ENCODE results near the gene FOXL1.

FOXL1 gene

DNA sequence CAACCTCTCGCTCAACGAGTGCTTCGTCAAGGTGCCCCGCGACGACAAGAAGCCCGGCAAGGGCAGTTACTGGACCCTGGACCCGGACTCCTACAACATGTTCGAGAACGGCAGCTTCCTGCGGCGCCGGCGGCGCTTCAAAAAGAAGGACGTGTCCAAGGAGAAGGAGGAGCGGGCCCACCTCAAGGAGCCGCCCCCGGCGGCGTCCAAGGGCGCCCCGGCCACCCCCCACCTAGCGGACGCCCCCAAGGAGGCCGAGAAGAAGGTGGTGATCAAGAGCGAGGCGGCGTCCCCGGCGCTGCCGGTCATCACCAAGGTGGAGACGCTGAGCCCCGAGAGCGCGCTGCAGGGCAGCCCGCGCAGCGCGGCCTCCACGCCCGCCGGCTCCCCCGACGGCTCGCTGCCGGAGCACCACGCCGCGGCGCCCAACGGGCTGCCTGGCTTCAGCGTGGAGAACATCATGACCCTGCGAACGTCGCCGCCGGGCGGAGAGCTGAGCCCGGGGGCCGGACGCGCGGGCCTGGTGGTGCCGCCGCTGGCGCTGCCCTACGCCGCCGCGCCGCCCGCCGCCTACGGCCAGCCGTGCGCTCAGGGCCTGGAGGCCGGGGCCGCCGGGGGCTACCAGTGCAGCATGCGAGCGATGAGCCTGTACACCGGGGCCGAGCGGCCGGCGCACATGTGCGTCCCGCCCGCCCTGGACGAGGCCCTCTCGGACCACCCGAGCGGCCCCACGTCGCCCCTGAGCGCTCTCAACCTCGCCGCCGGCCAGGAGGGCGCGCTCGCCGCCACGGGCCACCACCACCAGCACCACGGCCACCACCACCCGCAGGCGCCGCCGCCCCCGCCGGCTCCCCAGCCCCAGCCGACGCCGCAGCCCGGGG, 10.4 kb upstream of the FOXL1 start:
- H3K4me3 ChIP-seq (replicated peaks in 1 of 2; ENCODE audit: low read depth in 2 of 2, low read length in 2 of 2), result peak overlapping the region; percentile 74 to 87
- TF ChIP-seq, protein P1, sequence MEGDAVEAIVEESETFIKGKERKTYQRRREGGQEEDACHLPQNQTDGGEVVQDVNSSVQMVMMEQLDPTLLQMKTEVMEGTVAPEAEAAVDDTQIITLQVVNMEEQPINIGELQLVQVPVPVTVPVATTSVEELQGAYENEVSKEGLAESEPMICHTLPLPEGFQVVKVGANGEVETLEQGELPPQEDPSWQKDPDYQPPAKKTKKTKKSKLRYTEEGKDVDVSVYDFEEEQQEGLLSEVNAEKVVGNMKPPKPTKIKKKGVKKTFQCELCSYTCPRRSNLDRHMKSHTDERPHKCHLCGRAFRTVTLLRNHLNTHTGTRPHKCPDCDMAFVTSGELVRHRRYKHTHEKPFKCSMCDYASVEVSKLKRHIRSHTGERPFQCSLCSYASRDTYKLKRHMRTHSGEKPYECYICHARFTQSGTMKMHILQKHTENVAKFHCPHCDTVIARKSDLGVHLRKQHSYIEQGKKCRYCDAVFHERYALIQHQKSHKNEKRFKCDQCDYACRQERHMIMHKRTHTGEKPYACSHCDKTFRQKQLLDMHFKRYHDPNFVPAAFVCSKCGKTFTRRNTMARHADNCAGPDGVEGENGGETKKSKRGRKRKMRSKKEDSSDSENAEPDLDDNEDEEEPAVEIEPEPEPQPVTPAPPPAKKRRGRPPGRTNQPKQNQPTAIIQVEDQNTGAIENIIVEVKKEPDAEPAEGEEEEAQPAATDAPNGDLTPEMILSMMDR (IDR thresholded peaks at IDR 0.05; ENCODE audit: low read depth, low read length), result no peak
- DNase-seq (ENCODE audit: low read depth in 2 of 2), result peak; percentile 42 to 70

- TF ChIP-seq, protein P1 (IDR thresholded peaks at IDR 0.05; ENCODE audit: low read depth, low read length), result no peak
- peak overlapping the region; percentile 66 to 87 for H3K4me3 ChIP-seq (replicated peaks in 1 of 2; ENCODE audit: low read depth in 2 of 2, low read length in 2 of 2)
- DNase-seq (ENCODE audit: low read depth in 2 of 2), result peak in 1 of 2 donors; percentile 18
These were observed 9.4 kb upstream of the FOXL1 start for GRCh38 chr16:86568677-86569623.

DNA sequence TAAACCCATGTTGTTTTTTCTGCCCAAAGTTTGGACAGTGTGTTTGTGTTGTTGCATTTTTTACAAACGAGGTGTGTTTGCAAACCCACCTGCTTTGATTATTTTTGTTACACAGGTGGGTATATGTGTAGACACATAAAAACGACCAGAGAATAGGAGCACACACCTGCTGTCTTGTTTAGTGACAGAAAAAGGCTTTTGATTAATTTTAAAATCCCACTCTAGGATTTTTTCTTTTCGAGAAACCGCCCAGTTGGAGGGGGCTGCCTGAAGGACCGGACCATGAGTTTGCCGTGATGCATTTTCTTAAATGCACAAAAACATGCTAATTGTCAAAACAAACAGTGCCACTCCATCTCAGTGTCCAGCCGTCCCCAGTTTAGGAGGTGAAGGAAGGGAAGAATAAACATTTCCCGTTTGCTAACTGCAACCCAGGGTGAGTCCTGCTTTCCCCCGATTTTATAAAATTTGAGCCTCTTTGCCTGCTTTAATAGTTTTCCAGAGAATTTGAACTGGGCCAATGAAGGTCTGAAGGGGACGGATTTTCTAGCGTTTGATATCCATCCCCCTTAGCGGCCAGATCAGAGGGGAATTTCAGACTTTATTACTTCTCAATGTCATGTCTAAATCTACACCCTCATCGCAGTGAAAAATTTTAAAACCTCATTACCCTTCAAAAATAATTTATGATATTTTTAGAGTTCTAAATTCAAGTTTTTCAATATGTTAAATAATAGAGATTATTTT, 8.5 kb upstream of the FOXL1 start:
- DNase-seq (ENCODE audit: low read depth in 2 of 2), result peak in 1 of 2 donors; percentile 24
- peak overlapping the region; percentile 21 to 87 for H3K4me3 ChIP-seq (replicated peaks in 1 of 2; ENCODE audit: low read depth in 2 of 2, low read length in 2 of 2)
- TF ChIP-seq, protein P1 (IDR thresholded peaks at IDR 0.05; ENCODE audit: low read depth, low read length), result no peak

DNA sequence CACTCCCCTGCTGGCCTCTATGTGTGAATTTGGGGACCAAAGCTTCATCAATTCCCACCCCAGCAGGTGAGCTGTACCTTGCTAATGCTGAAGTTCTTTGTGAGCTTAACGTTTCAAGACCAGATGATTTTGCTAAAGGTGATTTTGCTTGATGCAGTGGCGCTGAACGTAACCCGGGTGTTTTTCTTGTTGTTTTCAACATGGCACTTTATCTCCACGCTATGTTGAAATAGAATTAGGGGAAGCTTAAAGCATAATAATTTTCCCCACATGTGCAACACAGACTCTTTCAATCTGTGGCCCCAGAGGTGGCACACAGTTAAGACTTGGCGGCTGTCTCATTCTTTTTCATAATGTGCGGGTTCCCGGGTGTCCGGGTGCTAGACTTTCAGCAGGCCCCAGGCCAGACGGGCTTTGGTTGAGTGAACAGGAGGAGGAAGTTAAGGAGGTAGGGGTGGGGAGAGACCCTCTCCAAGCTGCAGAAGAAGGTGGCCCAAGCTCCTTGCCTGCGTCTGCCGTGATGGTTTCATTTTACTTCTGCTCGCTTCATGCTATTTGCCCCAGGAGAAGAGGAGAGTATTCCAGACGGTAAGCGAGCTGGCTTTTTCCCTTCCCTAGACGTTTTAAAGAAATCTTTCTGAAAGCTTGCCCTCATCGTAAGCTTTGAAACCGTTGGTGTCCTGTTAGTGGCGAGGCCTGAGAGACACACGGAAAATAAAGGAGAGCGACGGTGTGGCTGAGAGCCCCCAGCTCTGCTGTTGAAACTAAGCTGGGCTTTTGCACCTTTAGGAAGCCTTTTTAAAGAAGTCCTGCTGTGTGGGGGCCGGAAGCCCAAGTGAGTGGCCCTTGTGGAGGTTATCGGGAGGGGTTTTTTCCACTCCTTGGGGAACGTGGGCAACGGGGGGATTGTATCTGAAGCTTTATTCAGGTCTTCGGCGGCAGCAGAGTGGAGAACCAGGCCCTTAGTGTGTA, 7.5 kb upstream of the FOXL1 start:
- DNase-seq (ENCODE audit: low read depth in 2 of 2), result peak in 1 of 2 donors; percentile 41
- H3K4me3 ChIP-seq (replicated peaks in 1 of 2; ENCODE audit: low read depth in 2 of 2, low read length in 2 of 2), result peak overlapping the region; percentile 22 to 87
- TF ChIP-seq, protein P1 (IDR thresholded peaks at IDR 0.05; ENCODE audit: low read depth, low read length), result no peak

GRCh38 chr16:86571530-86571915, 6.8 kb upstream of the FOXL1 start:
- H3K4me3 ChIP-seq (replicated peaks in 1 of 2; ENCODE audit: low read depth in 2 of 2, low read length in 2 of 2), result peak overlapping the region in 1 of 2 donors; percentile 87
- DNase-seq (ENCODE audit: low read depth in 2 of 2), result peak in 1 of 2 donors; percentile 34
- TF ChIP-seq, protein P1 (IDR thresholded peaks at IDR 0.05; ENCODE audit: low read depth, low read length), result no peak
